ENCODE results near the gene SORCS2. TPM values are rescaled to one million over a fixed set of nuclear protein-coding genes. Genes with fewer than 3 reads are reported as not detected.
A peak's percentile ranks its signal among the peaks of the same experiment; 100 is the strongest.

SORCS2 gene
- total RNA-seq, 1 donor from 2014 or later: 13.8 TPM

- no peak overlapping the region for H2AFZ ChIP-seq (ENCODE audit: low read depth, low read length)
- Mint-ChIP-seq H3K9me3 (ENCODE audit: unreplicated experiment) (peaks cover 4% of the 10 kb centered on the region), H3K27me3 (ENCODE audit: low read depth, unreplicated experiment) (peaks cover 49% of the 10 kb centered on the region), H3K4me3 (ENCODE audit: unreplicated experiment) (peak overlapping the region; percentile 35), H3K4me1 (ENCODE audit: low read depth, unreplicated experiment) (no peaks in the 10 kb centered on the region), H3K36me3 (ENCODE audit: low read depth, unreplicated experiment) (peaks cover 2% of the 10 kb centered on the region), H3K27ac (ENCODE audit: unreplicated experiment) (no peak overlapping the region)
- no peak overlapping the region for H3K4me3 ChIP-seq (ENCODE audit: insufficient read depth, low read depth, low read length)
- H3K27me3 ChIP-seq (ENCODE audit: insufficient read depth, low read length): peaks cover 7% of the 10 kb centered on the region
- no peak overlapping the region for H3K9ac ChIP-seq (ENCODE audit: low read length)
- H3K27ac ChIP-seq (ENCODE audit: low read depth, low read length): no peak overlapping the region
- H3K36me3 ChIP-seq (ENCODE audit: insufficient read depth, low read length): no peaks in the 10 kb centered on the region
- TF ChIP-seq CTCF (IDR thresholded peaks at IDR 0.05; ENCODE audit: insufficient read depth, low read depth, low read length) (no peak), EZH2 (IDR thresholded peaks at IDR 0.05; ENCODE audit: insufficient read depth, low read length) (no peak)
- H3K4me2 ChIP-seq (ENCODE audit: low read length): no peak overlapping the region
- H3K9me3 ChIP-seq (ENCODE audit: insufficient read depth, low read depth, low read length): no peaks in the 10 kb centered on the region
- peaks cover 31% of the 10 kb centered on the region for H4K20me1 ChIP-seq (ENCODE audit: insufficient read depth, low read length)
- FAIRE-seq (no peak), DNase-seq (ENCODE audit: low read depth) (no peak)
- H3K79me2 ChIP-seq (ENCODE audit: insufficient read depth, low read length): no peaks in the 10 kb centered on the region
- no peaks in the 10 kb centered on the region for H3K4me1 ChIP-seq (ENCODE audit: insufficient read depth, low read length)
Measured at GRCh38 chr4:7444731-7445130, 252.4 kb downstream of the SORCS2 start.

- FAIRE-seq: no peak
- Mint-ChIP-seq H3K4me3 (ENCODE audit: unreplicated experiment) (no peak overlapping the region), H3K9me3 (ENCODE audit: unreplicated experiment) (peaks cover 4% of the 10 kb centered on the region), H3K27ac (ENCODE audit: unreplicated experiment) (no peak overlapping the region), H3K36me3 (ENCODE audit: low read depth, unreplicated experiment) (peaks cover 4% of the 10 kb centered on the region), H3K4me1 (ENCODE audit: low read depth, unreplicated experiment) (no peaks in the 10 kb centered on the region), H3K27me3 (ENCODE audit: low read depth, unreplicated experiment) (peaks cover 52% of the 10 kb centered on the region)
- no peaks in the 10 kb centered on the region for H3K79me2 ChIP-seq (ENCODE audit: insufficient read depth, low read length)
- H4K20me1 ChIP-seq (ENCODE audit: insufficient read depth, low read length): peaks cover 53% of the 10 kb centered on the region
- H3K4me3 ChIP-seq (ENCODE audit: insufficient read depth, low read depth, low read length): no peak overlapping the region
- no peaks in the 10 kb centered on the region for H3K36me3 ChIP-seq (ENCODE audit: insufficient read depth, low read length)
- H3K27me3 ChIP-seq (ENCODE audit: insufficient read depth, low read length): peaks cover 7% of the 10 kb centered on the region
- H3K9me3 ChIP-seq (ENCODE audit: insufficient read depth, low read depth, low read length): no peaks in the 10 kb centered on the region
- H3K4me2 ChIP-seq (ENCODE audit: low read length): no peak overlapping the region
- H3K9ac ChIP-seq (ENCODE audit: low read length): no peak overlapping the region
- DNase-seq (ENCODE audit: low read depth): no peak
- no peak overlapping the region for H2AFZ ChIP-seq (ENCODE audit: low read depth, low read length)
- H3K4me1 ChIP-seq (ENCODE audit: insufficient read depth, low read length): no peaks in the 10 kb centered on the region
- no peak overlapping the region for H3K27ac ChIP-seq (ENCODE audit: low read depth, low read length)
- TF ChIP-seq EZH2 (IDR thresholded peaks at IDR 0.05; ENCODE audit: insufficient read depth, low read length) (no peak), CTCF (IDR thresholded peaks at IDR 0.05; ENCODE audit: insufficient read depth, low read depth, low read length) (no peak)
Measured at GRCh38 chr4:7447236-7447635, 254.9 kb downstream of the SORCS2 start.

- Histone ChIP-seq H3K27me3 (ENCODE audit: insufficient read depth, low read length) (peaks cover 7% of the 10 kb centered on the region), H4K20me1 (ENCODE audit: insufficient read depth, low read length) (peaks cover 58% of the 10 kb centered on the region), H3K9ac (ENCODE audit: low read length) (no peak overlapping the region), H3K27ac (ENCODE audit: low read depth, low read length) (no peak overlapping the region), H2AFZ (ENCODE audit: low read depth, low read length) (no peak overlapping the region), H3K79me2 (ENCODE audit: insufficient read depth, low read length) (no peaks in the 10 kb centered on the region), H3K36me3 (ENCODE audit: insufficient read depth, low read length) (no peaks in the 10 kb centered on the region), H3K9me3 (ENCODE audit: insufficient read depth, low read depth, low read length) (no peaks in the 10 kb centered on the region), H3K4me3 (ENCODE audit: insufficient read depth, low read depth, low read length) (no peak overlapping the region), H3K4me1 (ENCODE audit: insufficient read depth, low read length) (no peaks in the 10 kb centered on the region), H3K4me2 (ENCODE audit: low read length) (no peak overlapping the region)
- Mint-ChIP-seq H3K9me3 (ENCODE audit: unreplicated experiment) (peaks cover 4% of the 10 kb centered on the region), H3K27me3 (ENCODE audit: low read depth, unreplicated experiment) (peaks cover 58% of the 10 kb centered on the region), H3K27ac (ENCODE audit: unreplicated experiment) (no peak overlapping the region), H3K4me1 (ENCODE audit: low read depth, unreplicated experiment) (no peaks in the 10 kb centered on the region), H3K4me3 (ENCODE audit: unreplicated experiment) (no peak overlapping the region), H3K36me3 (ENCODE audit: low read depth, unreplicated experiment) (peaks cover 4% of the 10 kb centered on the region)
- DNase-seq (ENCODE audit: low read depth) (no peak), FAIRE-seq (no peak)
- TF ChIP-seq CTCF (IDR thresholded peaks at IDR 0.05; ENCODE audit: insufficient read depth, low read depth, low read length): no peak
- no peak for TF ChIP-seq EZH2 (IDR thresholded peaks at IDR 0.05; ENCODE audit: insufficient read depth, low read length)
Measured at GRCh38 chr4:7448036-7448435, 255.7 kb downstream of the SORCS2 start.

Data from astrocyte (in vitro differentiated cells and primary cell).